A549 (cell line): ENCODE data around the gene PDE4D. TPM values are rescaled to one million over a fixed set of nuclear protein-coding genes. Genes with fewer than 3 reads are reported as not detected.
A peak's percentile ranks its signal among the peaks of the same experiment; 100 is the strongest.

Source experiments
- ATAC-seq, 2 experiments: fragments of 200-7000 bp in 1 of 2; fragments of >200 bp in 1 of 2; cut with Nextera tagmentation in 1 of 2; cut with Tn5 transposase in 1 of 2; 3 replicates each; pipeline versions ENCODE4 v1.8.0 to v1.9.1; 2018 to 2020; ENCODE audit warnings: mild to moderate bottlenecking in 1 of 2, moderate library complexity in 1 of 2
- CTCF ChIA-PET: fragments of 300-600 bp; sonication (Branson Sonifier 250); formaldehyde crosslinking; extraction: SDS; loops from one replicate; lab custom pipeline; 2021; ENCODE audit warnings: antibody characterized with exemption, inconsistent platforms; lab: Yijun Ruan, JAX
- POLR2A ChIA-PET: fragments of 350-600 bp; formaldehyde crosslinking; extraction: SDS; loops from one replicate; lab custom pipeline; 2021; ENCODE audit warnings: antibody characterized with exemption, inconsistent platforms; lab: Yijun Ruan, JAX
- DNase-seq, 2 experiments: peaks; one replicate each; pipeline versions ENCODE4 v3.0.0 to v3.0.0-alpha.2; 2011 to 2016; ENCODE audit warnings: low read depth in 1 of 2, low spot score in 1 of 2
- FAIRE-seq: peaks from 2 replicates; lab custom pipeline; 2011; peaks lifted over from hg19 to GRCh38; lab: Jason Lieb, UNC
- H3K27ac ChIP-seq, 2 experiments: fragments of >200 bp; sonication (Bioruptor Twin); formaldehyde crosslinking; 3 replicates each; pipeline ENCODE4 v1.5.1; 2016 to 2017
- H3K4me1 ChIP-seq: fragments of >200 bp; sonication (Bioruptor Twin); formaldehyde crosslinking; 3 replicates; pipeline ENCODE4 v1.6.1; 2016
- H3K4me2 ChIP-seq: fragments of >200 bp; sonication (Bioruptor Twin); formaldehyde crosslinking; 3 replicates; pipeline ENCODE4 v1.6.1; 2016
- H3K4me3 ChIP-seq: fragments of >200 bp; sonication (Bioruptor Twin); formaldehyde crosslinking; 3 replicates; pipeline ENCODE4 v1.5.1; 2016
- H3K9me3 ChIP-seq: fragments of >200 bp; sonication (Bioruptor Twin); formaldehyde crosslinking; 3 replicates; pipeline ENCODE4 v1.6.1; 2016
- BHLHE40 ChIP-seq: IDR thresholded peaks from 2 replicates; pipeline ENCODE4 v1.6.1; 2012; ENCODE audit warnings: low read depth, low read length, inconsistent platforms
- CBX8 ChIP-seq: fragments of 200-600 bp; sonication (generic); IDR thresholded peaks from 2 replicates; pipeline ENCODE4 v1.6.1; 2016
- CHD2 ChIP-seq: fragments of 150-350 bp; IDR thresholded peaks from 2 replicates; pipeline ENCODE4 v1.6.1; 2014; ENCODE audit warnings: low read length; ENCODE audit not compliant: partially characterized antibody
- CHD4 ChIP-seq: fragments of 200-600 bp; sonication (generic); IDR thresholded peaks from 2 replicates; pipeline ENCODE4 v1.6.1; 2016; ENCODE audit warnings: antibody characterized with exemption, mild to moderate bottlenecking, borderline replicate concordance
- EP300 ChIP-seq, 2 experiments: fragments of >200 bp; sonication (Bioruptor Twin); formaldehyde crosslinking; IDR thresholded peaks; 2 replicates in 1 of 2; 3 replicates in 1 of 2; pipeline ENCODE4 v1.6.1; 2016 to 2017
- FOSL2 ChIP-seq, 2 experiments: fragments of 450-650 bp in 1 of 2; fragments of >200 bp in 1 of 2; sonication (Bioruptor Twin) in 1 of 2; formaldehyde crosslinking; IDR thresholded peaks; 2 replicates each; pipeline versions ENCODE4 v1.5.0 to v1.6.1; 2016 to 2020; ENCODE audit warnings: mild to moderate bottlenecking in 1 of 2, moderate library complexity in 1 of 2
- HOXB13 ChIP-seq: fragments of 250-450 bp; sonication (Bioruptor Pico); IDR thresholded peaks from 2 replicates; pipeline ENCODE4 v1.5.0; 2020; ENCODE audit warnings: low read depth, mild to moderate bottlenecking, moderate library complexity
- JUNB ChIP-seq: fragments of >200 bp; sonication (Bioruptor Twin); formaldehyde crosslinking; IDR thresholded peaks from 2 replicates; pipeline ENCODE4 v1.6.1; 2016
- MAFK ChIP-seq: fragments of 450-650 bp; IDR thresholded peaks from 2 replicates; pipeline ENCODE4 v1.6.1; 2014; ENCODE audit not compliant: partially characterized antibody
- PBX3 ChIP-seq: IDR thresholded peaks from 2 replicates; pipeline ENCODE4 v1.6.1; 2012
- POLR2AphosphoS2 ChIP-seq: conservative IDR thresholded peaks from 2 replicates; pipeline ENCODE4 v1.6.1; 2012; ENCODE audit warnings: low read length, improper control_type of control experiment, inconsistent platforms
- RCOR1 ChIP-seq: fragments of 150-350 bp; IDR thresholded peaks from 2 replicates; pipeline ENCODE4 v1.6.1; 2014; ENCODE audit warnings: antibody characterized with exemption, low read length, low read depth
- TFCP2L1 ChIP-seq: fragments of 250-450 bp; sonication (Bioruptor Pico); IDR thresholded peaks from 2 replicates; pipeline ENCODE4 v1.5.0; 2021; ENCODE audit warnings: mild to moderate bottlenecking
- USF2 ChIP-seq: fragments of 450-650 bp; IDR thresholded peaks from 2 replicates; pipeline ENCODE4 v1.6.1; 2014; ENCODE audit warnings: antibody characterized with exemption
- ZC3H11A ChIP-seq: fragments of 450-650 bp; IDR thresholded peaks from 2 replicates; pipeline ENCODE4 v1.6.1; 2014; ENCODE audit warnings: antibody characterized with exemption, mild to moderate bottlenecking
- WGBS: methylation state at CpG from one replicate; pipeline ENCODE4 v1.1.6; 2017; ENCODE audit errors: missing lambda C conversion rate; 5-methylcytosine and 5-hydroxymethylcytosine counted together
- polyA plus RNA-seq, 4 experiments: library from polyadenylated mRNA; depleted of rRNA in 3 of 4; stranded (reverse); fragments of >200 nt; fragmentation: RNase III in 1 of 4; extraction: RNeasy Plus Mini Kit Qiagen cat#74134 plus additional on column Dnase treatment in 1 of 4; gene quantifications; 2 replicates in 3 of 4; 3 replicates in 1 of 4; pipeline ENCODE4 v1.2.3, GENCODE V29; 2011 to 2017
- TF ChIP-seq, protein P1 (sequence below): fragments of 150-350 bp; IDR thresholded peaks from 2 replicates; pipeline ENCODE4 v1.6.1; 2014; ENCODE audit warnings: low read depth, mild to moderate bottlenecking, low read length
- TF ChIP-seq, protein P2 (sequence below): fragments of >200 bp; sonication (Bioruptor Twin); formaldehyde crosslinking; IDR thresholded peaks from 3 replicates; pipeline ENCODE4 v1.5.1; 2016
- TF ChIP-seq, protein P3 (sequence below): fragments of 200-600 bp; sonication (generic); IDR thresholded peaks from 2 replicates; pipeline ENCODE4 v1.6.1; 2016; ENCODE audit warnings: antibody characterized with exemption, mild to moderate bottlenecking, moderate library complexity

Gene PDE4D
- polyA plus RNA-seq, 2 of the 4 experiments (the other 2 are of a cell fraction) = 74.0 to 213 TPM

DNA sequence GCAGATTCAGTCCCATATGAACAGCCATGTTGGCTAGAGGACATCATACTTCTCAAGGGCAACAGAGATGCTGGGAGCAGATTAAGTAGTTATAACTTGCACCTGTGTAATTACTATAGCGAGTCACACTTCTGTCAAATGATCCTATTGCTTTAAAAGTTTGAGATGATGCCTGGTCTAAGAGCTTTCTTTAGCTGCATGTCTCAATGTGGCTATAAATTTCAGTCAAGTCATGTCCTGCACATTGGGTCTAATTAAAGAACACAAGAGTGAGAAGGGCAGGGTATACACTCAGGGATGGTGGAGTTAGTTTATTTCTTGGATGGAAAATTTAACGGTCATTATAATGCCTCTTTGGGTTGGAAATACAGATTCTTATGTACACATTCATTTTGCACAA lies 753.4 kb downstream of the PDE4D start:
- no peak overlapping the region for H3K4me2 ChIP-seq
- peaks cover 94% of the 10 kb centered on the region for H3K4me1 ChIP-seq
- POLR2A ChIA-PET = no interaction called here
- H3K4me3 ChIP-seq = no peak overlapping the region
- ATAC-seq (no peak), FAIRE-seq (no peak), DNase-seq (no peak)
- peak overlapping the region in 1 of 2 experiments; percentile 71; a peak in 3 of 6 replicates for H3K27ac ChIP-seq
- TF ChIP-seq POLR2AphosphoS2 (0 out of 2 replicates have a peak, but pooled peaks have one; percentile 60), FOSL2 (IDR thresholded peaks at IDR 0.05) (no peak), FOSL2 (CRISPR knock-in tag; IDR thresholded peaks at IDR 0.05) (peak; percentile 2; the same call in 1 of the 2 replicates)
- TF ChIP-seq, protein P1, sequence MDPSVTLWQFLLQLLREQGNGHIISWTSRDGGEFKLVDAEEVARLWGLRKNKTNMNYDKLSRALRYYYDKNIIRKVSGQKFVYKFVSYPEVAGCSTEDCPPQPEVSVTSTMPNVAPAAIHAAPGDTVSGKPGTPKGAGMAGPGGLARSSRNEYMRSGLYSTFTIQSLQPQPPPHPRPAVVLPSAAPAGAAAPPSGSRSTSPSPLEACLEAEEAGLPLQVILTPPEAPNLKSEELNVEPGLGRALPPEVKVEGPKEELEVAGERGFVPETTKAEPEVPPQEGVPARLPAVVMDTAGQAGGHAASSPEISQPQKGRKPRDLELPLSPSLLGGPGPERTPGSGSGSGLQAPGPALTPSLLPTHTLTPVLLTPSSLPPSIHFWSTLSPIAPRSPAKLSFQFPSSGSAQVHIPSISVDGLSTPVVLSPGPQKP = no peak
- WGBS = 92% methylated on average over 2 of the region's 2 CpGs
- CTCF ChIA-PET = no interaction called here
- H3K9me3 ChIP-seq = no peaks in the 10 kb centered on the region

GRCh38 chr5:59139695-59140094 lies 753.8 kb downstream of the PDE4D start:
- 89% methylated on average over 1 of the region's 1 CpG for WGBS
- POLR2A ChIA-PET = no interaction called here
- TF ChIP-seq MAFK = no peak
- TF ChIP-seq CBX8 = no peak
- TF ChIP-seq ZC3H11A = no peak
- no peak for TF ChIP-seq HOXB13 (CRISPR knock-in tag)
- TF ChIP-seq JUNB = no peak
- TF ChIP-seq, protein P2, sequence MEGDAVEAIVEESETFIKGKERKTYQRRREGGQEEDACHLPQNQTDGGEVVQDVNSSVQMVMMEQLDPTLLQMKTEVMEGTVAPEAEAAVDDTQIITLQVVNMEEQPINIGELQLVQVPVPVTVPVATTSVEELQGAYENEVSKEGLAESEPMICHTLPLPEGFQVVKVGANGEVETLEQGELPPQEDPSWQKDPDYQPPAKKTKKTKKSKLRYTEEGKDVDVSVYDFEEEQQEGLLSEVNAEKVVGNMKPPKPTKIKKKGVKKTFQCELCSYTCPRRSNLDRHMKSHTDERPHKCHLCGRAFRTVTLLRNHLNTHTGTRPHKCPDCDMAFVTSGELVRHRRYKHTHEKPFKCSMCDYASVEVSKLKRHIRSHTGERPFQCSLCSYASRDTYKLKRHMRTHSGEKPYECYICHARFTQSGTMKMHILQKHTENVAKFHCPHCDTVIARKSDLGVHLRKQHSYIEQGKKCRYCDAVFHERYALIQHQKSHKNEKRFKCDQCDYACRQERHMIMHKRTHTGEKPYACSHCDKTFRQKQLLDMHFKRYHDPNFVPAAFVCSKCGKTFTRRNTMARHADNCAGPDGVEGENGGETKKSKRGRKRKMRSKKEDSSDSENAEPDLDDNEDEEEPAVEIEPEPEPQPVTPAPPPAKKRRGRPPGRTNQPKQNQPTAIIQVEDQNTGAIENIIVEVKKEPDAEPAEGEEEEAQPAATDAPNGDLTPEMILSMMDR = no peak
- no peak for TF ChIP-seq TFCP2L1 (CRISPR knock-in tag)
- TF ChIP-seq EP300 (IDR thresholded peaks at IDR 0.05) = no peak
- TF ChIP-seq USF2 = no peak
- TF ChIP-seq CHD2 = no peak
- TF ChIP-seq, protein P3, sequence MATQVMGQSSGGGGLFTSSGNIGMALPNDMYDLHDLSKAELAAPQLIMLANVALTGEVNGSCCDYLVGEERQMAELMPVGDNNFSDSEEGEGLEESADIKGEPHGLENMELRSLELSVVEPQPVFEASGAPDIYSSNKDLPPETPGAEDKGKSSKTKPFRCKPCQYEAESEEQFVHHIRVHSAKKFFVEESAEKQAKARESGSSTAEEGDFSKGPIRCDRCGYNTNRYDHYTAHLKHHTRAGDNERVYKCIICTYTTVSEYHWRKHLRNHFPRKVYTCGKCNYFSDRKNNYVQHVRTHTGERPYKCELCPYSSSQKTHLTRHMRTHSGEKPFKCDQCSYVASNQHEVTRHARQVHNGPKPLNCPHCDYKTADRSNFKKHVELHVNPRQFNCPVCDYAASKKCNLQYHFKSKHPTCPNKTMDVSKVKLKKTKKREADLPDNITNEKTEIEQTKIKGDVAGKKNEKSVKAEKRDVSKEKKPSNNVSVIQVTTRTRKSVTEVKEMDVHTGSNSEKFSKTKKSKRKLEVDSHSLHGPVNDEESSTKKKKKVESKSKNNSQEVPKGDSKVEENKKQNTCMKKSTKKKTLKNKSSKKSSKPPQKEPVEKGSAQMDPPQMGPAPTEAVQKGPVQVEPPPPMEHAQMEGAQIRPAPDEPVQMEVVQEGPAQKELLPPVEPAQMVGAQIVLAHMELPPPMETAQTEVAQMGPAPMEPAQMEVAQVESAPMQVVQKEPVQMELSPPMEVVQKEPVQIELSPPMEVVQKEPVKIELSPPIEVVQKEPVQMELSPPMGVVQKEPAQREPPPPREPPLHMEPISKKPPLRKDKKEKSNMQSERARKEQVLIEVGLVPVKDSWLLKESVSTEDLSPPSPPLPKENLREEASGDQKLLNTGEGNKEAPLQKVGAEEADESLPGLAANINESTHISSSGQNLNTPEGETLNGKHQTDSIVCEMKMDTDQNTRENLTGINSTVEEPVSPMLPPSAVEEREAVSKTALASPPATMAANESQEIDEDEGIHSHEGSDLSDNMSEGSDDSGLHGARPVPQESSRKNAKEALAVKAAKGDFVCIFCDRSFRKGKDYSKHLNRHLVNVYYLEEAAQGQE = no peak
- TF ChIP-seq CHD4 = no peak
- no peak for TF ChIP-seq RCOR1
- TF ChIP-seq PBX3 = no peak
- TF ChIP-seq BHLHE40 = no peak
- DNase-seq = no peak
- H3K27ac ChIP-seq = peak overlapping the region in 1 of 2 experiments; percentile 71; a peak in 3 of 6 replicates
- no peak overlapping the region for H3K4me2 ChIP-seq
- CTCF ChIA-PET = interaction anchor here (0.6 to 1.1 kb wide), 2 partner anchors 98 to 254 kb away, joined by 3 to 5 read pairs; no protein-coding TSS in a partner anchor
- H3K4me3 ChIP-seq = no peak overlapping the region
- no peaks in the 10 kb centered on the region for H3K9me3 ChIP-seq
- peaks cover 94% of the 10 kb centered on the region for H3K4me1 ChIP-seq
- FAIRE-seq = no peak
- no peak for ATAC-seq
